Loucy (cell line): ENCODE data around the gene FAIM2.

Experiments
- EZH2phosphoT487 ChIP-seq: fragments of 200-600 bp; IDR thresholded peaks from 2 replicates; pipeline ENCODE4 v1.6.1; 2018; ENCODE audit warnings: antibody characterized with exemption, mild to moderate bottlenecking, moderate library complexity, borderline replicate concordance
- TF ChIP-seq, protein P1 (sequence below): fragments of 200-600 bp; sonication (generic); conservative IDR thresholded peaks from 2 replicates; pipeline ENCODE4 v1.5.1; 2014; ENCODE audit warnings: mild to moderate bottlenecking, antibody characterized with exemption, low read length

DNA sequence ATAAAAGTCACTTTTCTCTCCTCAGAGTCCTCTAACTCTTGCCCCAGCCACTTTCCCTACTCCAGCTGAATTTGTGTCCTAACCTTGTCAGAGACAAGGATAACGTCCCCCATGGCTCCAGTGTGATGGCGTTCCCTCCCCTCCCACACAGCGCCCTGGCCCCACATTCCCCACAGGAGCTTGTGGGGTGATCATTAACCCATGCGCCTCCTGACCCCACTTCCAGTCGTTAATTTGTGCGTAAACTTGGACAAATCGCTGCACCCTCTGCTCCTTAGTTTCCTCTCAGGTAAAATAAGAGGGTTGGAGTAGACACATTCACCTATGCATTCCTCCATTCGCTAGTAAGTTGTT is 37.9 kb downstream of the FAIM2 start:
- TF ChIP-seq, protein P1, sequence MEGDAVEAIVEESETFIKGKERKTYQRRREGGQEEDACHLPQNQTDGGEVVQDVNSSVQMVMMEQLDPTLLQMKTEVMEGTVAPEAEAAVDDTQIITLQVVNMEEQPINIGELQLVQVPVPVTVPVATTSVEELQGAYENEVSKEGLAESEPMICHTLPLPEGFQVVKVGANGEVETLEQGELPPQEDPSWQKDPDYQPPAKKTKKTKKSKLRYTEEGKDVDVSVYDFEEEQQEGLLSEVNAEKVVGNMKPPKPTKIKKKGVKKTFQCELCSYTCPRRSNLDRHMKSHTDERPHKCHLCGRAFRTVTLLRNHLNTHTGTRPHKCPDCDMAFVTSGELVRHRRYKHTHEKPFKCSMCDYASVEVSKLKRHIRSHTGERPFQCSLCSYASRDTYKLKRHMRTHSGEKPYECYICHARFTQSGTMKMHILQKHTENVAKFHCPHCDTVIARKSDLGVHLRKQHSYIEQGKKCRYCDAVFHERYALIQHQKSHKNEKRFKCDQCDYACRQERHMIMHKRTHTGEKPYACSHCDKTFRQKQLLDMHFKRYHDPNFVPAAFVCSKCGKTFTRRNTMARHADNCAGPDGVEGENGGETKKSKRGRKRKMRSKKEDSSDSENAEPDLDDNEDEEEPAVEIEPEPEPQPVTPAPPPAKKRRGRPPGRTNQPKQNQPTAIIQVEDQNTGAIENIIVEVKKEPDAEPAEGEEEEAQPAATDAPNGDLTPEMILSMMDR, result no peak
- no peak for TF ChIP-seq EZH2phosphoT487
